ENCODE measurements around the gene LIPT1.
"Not testable (repeated sequence)": the region's sequence is repeated elsewhere in the genome, so short reads cannot be mapped to it uniquely, and the experiment has no call there.

The LIPT1 gene

GRCh38 chr2:99154643-99155536, at the start of gene LIPT1, which contains the start of gene TSGA10:
LIPT1 (plus strand) TSS chr2:99154967; CDS start chr2:99161958, 6,991 bp downstream.
TSGA10 (minus strand) TSS chr2:99154942; CDS start chr2:99109439, 45,503 bp downstream.
- Histone ChIP-seq H3K9me3 (ENCODE audit: low read length) (no peaks in the 10 kb centered on the region), H3K4me1 (ENCODE audit: insufficient read depth, low read length) (peaks cover 17% of the 10 kb centered on the region), H3K9ac (ENCODE audit: low read length) (peak within 1 kb of the TSS; percentile 62), H3K27ac (ENCODE audit: low read depth, low read length) (peak within 1 kb of the TSS; percentile 97), H3K27me3 (ENCODE audit: control insufficient read depth in 1 of 2, insufficient read depth in 2 of 2, low read length in 2 of 2) (no peaks in the 10 kb centered on the region), H3K4me3 (ENCODE audit: low read depth in 1 of 2, low read length in 2 of 2) (peak within 1 kb of the TSS; percentile 78 to 84), H3K36me3 (ENCODE audit: insufficient read depth, low read length) (peaks cover 20% of the 10 kb centered on the region)

- Histone ChIP-seq H3K27ac (ENCODE audit: low read depth, low read length) (no peak overlapping the region), H3K9ac (ENCODE audit: low read length) (no peak overlapping the region), H3K36me3 (ENCODE audit: insufficient read depth, low read length) (no peaks in the 10 kb centered on the region)
These were observed 47.9 kb upstream of the LIPT1 start for GRCh38 chr2:99106913-99107312.

GRCh38 chr2:99111236-99111635, 43.5 kb upstream of the LIPT1 start:
- H3K4me1 ChIP-seq (ENCODE audit: insufficient read depth, low read length): no peaks in the 10 kb centered on the region

More at GRCh38 chr2:99106913-99107312, 47.9 kb upstream of the LIPT1 start:
- Histone ChIP-seq H3K4me3 (ENCODE audit: low read depth in 1 of 2, low read length in 2 of 2) (no peak overlapping the region), H3K9me3 (ENCODE audit: low read length) (no peaks in the 10 kb centered on the region), H3K4me1 (ENCODE audit: insufficient read depth, low read length) (no peaks in the 10 kb centered on the region), H3K27me3 (ENCODE audit: control insufficient read depth in 1 of 2, insufficient read depth in 2 of 2, low read length in 2 of 2) (no peaks in the 10 kb centered on the region)

GRCh38 chr2:99111945-99112344, 42.8 kb upstream of the LIPT1 start:
- H3K9me3 ChIP-seq (ENCODE audit: low read length): no peaks in the 10 kb centered on the region
- H3K27ac ChIP-seq (ENCODE audit: low read depth, low read length): no peak overlapping the region
- no peaks in the 10 kb centered on the region for H3K36me3 ChIP-seq (ENCODE audit: insufficient read depth, low read length)
- no peaks in the 10 kb centered on the region for H3K27me3 ChIP-seq (ENCODE audit: control insufficient read depth in 1 of 2, insufficient read depth in 2 of 2, low read length in 2 of 2)
- H3K4me3 ChIP-seq (ENCODE audit: low read depth in 1 of 2, low read length in 2 of 2): no peak overlapping the region
- H3K9ac ChIP-seq (ENCODE audit: low read length): no peak overlapping the region
- H3K4me1 ChIP-seq (ENCODE audit: insufficient read depth, low read length): no peaks in the 10 kb centered on the region

More at GRCh38 chr2:99111236-99111635, 43.5 kb upstream of the LIPT1 start:
- no peak overlapping the region for H3K9ac ChIP-seq (ENCODE audit: low read length)
- no peaks in the 10 kb centered on the region for H3K36me3 ChIP-seq (ENCODE audit: insufficient read depth, low read length)
- no peaks in the 10 kb centered on the region for H3K9me3 ChIP-seq (ENCODE audit: low read length)
- no peak overlapping the region for H3K4me3 ChIP-seq (ENCODE audit: low read depth in 1 of 2, low read length in 2 of 2)
- H3K27ac ChIP-seq (ENCODE audit: low read depth, low read length): no peak overlapping the region
- H3K27me3 ChIP-seq (ENCODE audit: control insufficient read depth in 1 of 2, insufficient read depth in 2 of 2, low read length in 2 of 2): no peaks in the 10 kb centered on the region

- Histone ChIP-seq H3K4me3 (ENCODE audit: low read depth in 1 of 2, low read length in 2 of 2) (no peak overlapping the region), H3K9me3 (ENCODE audit: low read length) (no peaks in the 10 kb centered on the region), H3K9ac (ENCODE audit: low read length) (no peak overlapping the region), H3K27ac (ENCODE audit: low read depth, low read length) (no peak overlapping the region), H3K27me3 (ENCODE audit: control insufficient read depth in 1 of 2, insufficient read depth in 2 of 2, low read length in 2 of 2) (no peaks in the 10 kb centered on the region), H3K36me3 (ENCODE audit: insufficient read depth, low read length) (no peaks in the 10 kb centered on the region), H3K4me1 (ENCODE audit: insufficient read depth, low read length) (no peaks in the 10 kb centered on the region)
These were observed 42.1 kb upstream of the LIPT1 start for GRCh38 chr2:99112617-99113016.

- Histone ChIP-seq H3K36me3 (ENCODE audit: insufficient read depth, low read length) (peaks cover 6% of the 10 kb centered on the region), H3K4me3 (ENCODE audit: low read depth in 1 of 2, low read length in 2 of 2) (no peak overlapping the region), H3K4me1 (ENCODE audit: insufficient read depth, low read length) (no peaks in the 10 kb centered on the region), H3K9ac (ENCODE audit: low read length) (no peak overlapping the region), H3K27me3 (ENCODE audit: control insufficient read depth in 1 of 2, insufficient read depth in 2 of 2, low read length in 2 of 2) (no peaks in the 10 kb centered on the region), H3K9me3 (ENCODE audit: low read length) (no peaks in the 10 kb centered on the region), H3K27ac (ENCODE audit: low read depth, low read length) (no peak overlapping the region)
These were observed 26.8 kb upstream of the LIPT1 start for GRCh38 chr2:99127981-99128380.

- not testable (repeated sequence) for H3K9ac ChIP-seq (ENCODE audit: low read length); H3K27me3 ChIP-seq (ENCODE audit: control insufficient read depth in 1 of 2, insufficient read depth in 2 of 2, low read length in 2 of 2); H3K4me1 ChIP-seq (ENCODE audit: insufficient read depth, low read length); H3K27ac ChIP-seq (ENCODE audit: low read depth, low read length); H3K9me3 ChIP-seq (ENCODE audit: low read length); H3K4me3 ChIP-seq (ENCODE audit: low read depth in 1 of 2, low read length in 2 of 2); H3K36me3 ChIP-seq (ENCODE audit: insufficient read depth, low read length)
These were observed 19.7 kb upstream of the LIPT1 start for GRCh38 chr2:99135044-99135556.

- no peaks in the 10 kb centered on the region for H3K9me3 ChIP-seq (ENCODE audit: low read length)
- H3K9ac ChIP-seq (ENCODE audit: low read length): no peak overlapping the region
- H3K4me1 ChIP-seq (ENCODE audit: insufficient read depth, low read length): peaks cover 3% of the 10 kb centered on the region
- H3K4me3 ChIP-seq (ENCODE audit: low read depth in 1 of 2, low read length in 2 of 2): no peak overlapping the region
- H3K36me3 ChIP-seq (ENCODE audit: insufficient read depth, low read length): no peaks in the 10 kb centered on the region
- no peaks in the 10 kb centered on the region for H3K27me3 ChIP-seq (ENCODE audit: control insufficient read depth in 1 of 2, insufficient read depth in 2 of 2, low read length in 2 of 2)
- no peak overlapping the region for H3K27ac ChIP-seq (ENCODE audit: low read depth, low read length)
These were observed 15.8 kb upstream of the LIPT1 start for GRCh38 chr2:99139003-99139402.

GRCh38 chr2:99140056-99140859, 14.5 kb upstream of the LIPT1 start:
- peak overlapping the region; percentile 1 for H3K9ac ChIP-seq (ENCODE audit: low read length)
- no peaks in the 10 kb centered on the region for H3K36me3 ChIP-seq (ENCODE audit: insufficient read depth, low read length)
- H3K9me3 ChIP-seq (ENCODE audit: low read length): no peaks in the 10 kb centered on the region
- H3K27me3 ChIP-seq (ENCODE audit: control insufficient read depth in 1 of 2, insufficient read depth in 2 of 2, low read length in 2 of 2): no peaks in the 10 kb centered on the region
- H3K4me3 ChIP-seq (ENCODE audit: low read depth in 1 of 2, low read length in 2 of 2): peak overlapping the region; percentile 83 to 85
- peak overlapping the region; percentile 63 for H3K27ac ChIP-seq (ENCODE audit: low read depth, low read length)
- H3K4me1 ChIP-seq (ENCODE audit: insufficient read depth, low read length): peaks cover 3% of the 10 kb centered on the region

- Histone ChIP-seq H3K4me1 (ENCODE audit: insufficient read depth, low read length) (peaks cover 3% of the 10 kb centered on the region), H3K4me3 (ENCODE audit: low read depth in 1 of 2, low read length in 2 of 2) (peak overlapping the region; percentile 83 to 85), H3K27me3 (ENCODE audit: control insufficient read depth in 1 of 2, insufficient read depth in 2 of 2, low read length in 2 of 2) (no peaks in the 10 kb centered on the region), H3K9me3 (ENCODE audit: low read length) (no peaks in the 10 kb centered on the region), H3K27ac (ENCODE audit: low read depth, low read length) (peak overlapping the region; percentile 63), H3K9ac (ENCODE audit: low read length) (peak overlapping the region; percentile 1), H3K36me3 (ENCODE audit: insufficient read depth, low read length) (no peaks in the 10 kb centered on the region)
These were observed 14.0 kb upstream of the LIPT1 start for GRCh38 chr2:99140860-99141109.

All from muscle layer of colon (tissue), 2 donors.